NB4 (cell line): ENCODE measurements around the gene GNB5.

Experiments
- CTCF ChIP-seq: IDR thresholded peaks from one replicate; pipeline ENCODE4 v1.5.1; 2012; ENCODE audit warnings: low read depth, low read length
- POLR2A ChIP-seq: IDR thresholded peaks from 2 replicates; pipeline ENCODE4 v1.6.1; 2011; ENCODE audit warnings: mild to moderate bottlenecking; ENCODE audit not compliant: insufficient read length; ENCODE audit errors: extremely low read depth
- TF ChIP-seq, protein P1 (sequence below): IDR thresholded peaks from 2 replicates; pipeline ENCODE4 v1.6.1; 2011; ENCODE audit warnings: low read depth, low read length

DNA sequence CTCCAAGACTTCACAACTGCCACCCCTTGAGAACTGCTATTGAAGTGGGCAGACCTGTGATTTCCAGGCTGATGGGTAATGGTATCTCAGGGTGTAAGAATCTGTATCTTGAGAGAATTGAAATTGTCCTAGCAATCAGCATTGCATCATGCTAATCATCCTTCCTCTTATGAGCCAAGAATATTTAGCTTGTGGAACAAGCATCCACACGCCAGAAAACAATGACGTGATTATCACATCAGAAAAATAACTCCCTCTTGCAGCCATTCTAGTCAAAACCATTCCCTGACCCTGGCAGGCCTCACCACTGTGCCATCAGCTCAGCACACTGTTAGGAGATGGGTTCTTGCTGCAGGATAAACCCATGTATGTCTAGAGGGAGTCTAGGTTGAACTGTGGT, 85.3 kb downstream of the GNB5 start:
- no peak for TF ChIP-seq POLR2A
- no peak for TF ChIP-seq CTCF
- TF ChIP-seq, protein P1, sequence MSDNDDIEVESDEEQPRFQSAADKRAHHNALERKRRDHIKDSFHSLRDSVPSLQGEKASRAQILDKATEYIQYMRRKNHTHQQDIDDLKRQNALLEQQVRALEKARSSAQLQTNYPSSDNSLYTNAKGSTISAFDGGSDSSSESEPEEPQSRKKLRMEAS = no peak
